H1 (cell line): ENCODE measurements around the gene ZNF423. TPM values are rescaled to one million over a fixed set of nuclear protein-coding genes. Genes with fewer than 3 reads are reported as not detected.
A peak's percentile ranks its signal among the peaks of the same experiment; 100 is the strongest.

Experiments
- CTCF ChIA-PET: fragments of 300-600 bp; sonication (Branson Sonifier 250); formaldehyde crosslinking; loops from one replicate; lab custom pipeline; 2021; ENCODE audit not compliant: partially characterized antibody; lab: Charles Lee
- POLR2A ChIA-PET: fragments of 300-600 bp; sonication (Branson Sonifier 250); formaldehyde crosslinking; loops from one replicate; lab custom pipeline; 2021; ENCODE audit warnings: inconsistent platforms; ENCODE audit not compliant: partially characterized antibody; lab: Charles Lee
- DNase-seq, 2 experiments: peaks; one replicate each; pipeline versions ENCODE4 v3.0.0 to v3.0.0-alpha.2; 2010 to 2022; ENCODE audit warnings: low spot score in 2 of 2, low read depth in 1 of 2, mixed read lengths in 1 of 2
- FAIRE-seq: peaks from 2 replicates; lab custom pipeline; 2011; peaks lifted over from hg19 to GRCh38; lab: Jason Lieb, UNC
- H2AFZ ChIP-seq: 2 replicates; pipeline ENCODE4 v1.8.1; 2012; ENCODE audit warnings: low read length, inconsistent platforms
- H2AK5ac ChIP-seq: 2 replicates; pipeline ENCODE4 v1.6.1; 2013; ENCODE audit warnings: low read depth, low read length
- H2BK120ac ChIP-seq: replicated peaks from 2 replicates; pipeline ENCODE3; 2013; ENCODE audit warnings: low read depth, low read length, inconsistent platforms
- H2BK12ac ChIP-seq: 2 replicates; pipeline ENCODE4 v1.6.1; 2013; ENCODE audit warnings: low read depth, low read length
- H2BK15ac ChIP-seq: 2 replicates; pipeline ENCODE4 v1.6.1; 2013; ENCODE audit warnings: low read length
- H2BK20ac ChIP-seq: 2 replicates; pipeline ENCODE4 v1.6.1; 2013; ENCODE audit warnings: low read length
- H2BK5ac ChIP-seq: 2 replicates; pipeline ENCODE4 v1.6.1; 2013; ENCODE audit warnings: low read depth, low read length
- H3K14ac ChIP-seq: 2 replicates; pipeline ENCODE4 v1.6.1; 2013; ENCODE audit warnings: inconsistent platforms; ENCODE audit not compliant: insufficient read length
- H3K18ac ChIP-seq: 2 replicates; pipeline ENCODE4 v1.6.1; 2013; ENCODE audit warnings: low read length; ENCODE audit errors: extremely low read depth
- H3K23ac ChIP-seq: 2 replicates; pipeline ENCODE4 v1.6.1; 2013; ENCODE audit warnings: inconsistent platforms; ENCODE audit not compliant: insufficient read length
- H3K23me2 ChIP-seq: 2 replicates; pipeline ENCODE4 v1.6.1; 2013; ENCODE audit warnings: low read depth, low read length
- H3K27ac ChIP-seq: 2 replicates; pipeline ENCODE4 v1.6.1; 2011; ENCODE audit warnings: low read depth, low read length, inconsistent platforms
- H3K27me3 ChIP-seq, 4 experiments: replicated peaks in 1 of 4; 1 replicate in 1 of 4; 2 replicates in 3 of 4; pipeline versions ENCODE4 v1.6.1 to v1.8.1; 2011 to 2013; ENCODE audit warnings: low read length in 3 of 4, mild to moderate bottlenecking in 3 of 4, inconsistent platforms in 2 of 4, mixed read lengths in 2 of 4, moderate library complexity in 1 of 4; ENCODE audit not compliant: control insufficient read depth in 3 of 4, insufficient read depth in 3 of 4; ENCODE audit errors: extremely low read depth in 1 of 4
- H3K36me3 ChIP-seq, 4 experiments: 2 replicates each; pipeline versions ENCODE4 v1.6.1 to v1.8.1; 2011 to 2013; ENCODE audit warnings: mild to moderate bottlenecking in 4 of 4, low read length in 3 of 4, moderate library complexity in 2 of 4, control low read depth in 1 of 4, inconsistent platforms in 1 of 4; ENCODE audit not compliant: insufficient read depth in 4 of 4, control insufficient read depth in 2 of 4
- H3K4ac ChIP-seq: replicated peaks from 2 replicates; pipeline ENCODE3; 2013; ENCODE audit warnings: low read length, low read depth, mixed read lengths, inconsistent platforms; ENCODE audit not compliant: insufficient read length
- H3K4me1 ChIP-seq, 4 experiments: replicated peaks in 1 of 4; 1 replicate in 1 of 4; 2 replicates in 3 of 4; pipeline versions ENCODE4 v1.6.1 to v1.8.1; 2011 to 2013; ENCODE audit warnings: low read length in 3 of 4, inconsistent platforms in 2 of 4, mixed read lengths in 1 of 4; ENCODE audit not compliant: insufficient read depth in 4 of 4, control insufficient read depth in 3 of 4
- H3K4me2 ChIP-seq, 2 experiments: 2 replicates each; pipeline versions ENCODE4 v1.6.1 to v1.8.1; 2011 to 2013; ENCODE audit warnings: low read depth in 2 of 2, low read length in 2 of 2, control low read depth in 1 of 2, inconsistent platforms in 1 of 2, mild to moderate bottlenecking in 1 of 2; ENCODE audit not compliant: insufficient read depth in 1 of 2
- H3K4me3 ChIP-seq, 4 experiments: fragments of 200-600, 300-600 bp in 1 of 4; sonication (generic), shearing (Covaris generic), sonication (Bioruptor Twin) in 1 of 4; 2 replicates each; pipeline versions ENCODE4 v1.5.1 to v1.8.1; 2011 to 2016; ENCODE audit warnings: low read length in 4 of 4, low read depth in 3 of 4, control low read depth in 2 of 4, inconsistent platforms in 2 of 4, mild to moderate bottlenecking in 2 of 4, mixed read lengths in 1 of 4, moderate library complexity in 1 of 4; ENCODE audit not compliant: insufficient read depth in 2 of 4; ENCODE audit errors: extremely low read depth in 1 of 4
- H3K56ac ChIP-seq: replicated peaks from 2 replicates; pipeline ENCODE3; 2013; ENCODE audit warnings: low read depth, mild to moderate bottlenecking, mixed read lengths, low read length, inconsistent platforms; ENCODE audit not compliant: insufficient read length
- H3K79me1 ChIP-seq: 2 replicates; pipeline ENCODE4 v1.6.1; 2013; ENCODE audit warnings: low read depth, low read length, control low read depth
- H3K79me2 ChIP-seq, 2 experiments: 2 replicates each; pipeline versions ENCODE4 v1.6.1 to v1.8.1; 2012 to 2013; ENCODE audit warnings: low read length in 2 of 2, mild to moderate bottlenecking in 2 of 2, inconsistent platforms in 1 of 2; ENCODE audit not compliant: insufficient read depth in 2 of 2, control insufficient read depth in 1 of 2
- H3K9ac ChIP-seq, 4 experiments: replicated peaks in 1 of 4; 1 replicate in 1 of 4; 2 replicates in 3 of 4; pipeline versions ENCODE4 v1.6.1 to v1.8.1; 2011 to 2013; ENCODE audit warnings: low read depth in 3 of 4, low read length in 3 of 4, control low read depth in 2 of 4, mild to moderate bottlenecking in 2 of 4, moderate library complexity in 2 of 4, inconsistent platforms in 1 of 4; ENCODE audit errors: extremely low read depth in 1 of 4
- H3K9me3 ChIP-seq, 2 experiments: 2 replicates each; pipeline versions ENCODE4 v1.6.1 to v1.8.1; 2012 to 2013; ENCODE audit warnings: mild to moderate bottlenecking in 2 of 2, moderate library complexity in 2 of 2, control low read depth in 1 of 2, inconsistent platforms in 1 of 2, low read depth in 1 of 2, low read length in 1 of 2, mixed read lengths in 1 of 2; ENCODE audit not compliant: insufficient read depth in 2 of 2
- H4K20me1 ChIP-seq, 2 experiments: replicated peaks in 1 of 2; 2 replicates each; pipeline versions ENCODE3 to v1.8.1; 2011 to 2013; ENCODE audit warnings: inconsistent platforms in 2 of 2, low read length in 2 of 2, mild to moderate bottlenecking in 1 of 2; ENCODE audit not compliant: insufficient read depth in 2 of 2, control insufficient read depth in 1 of 2
- H4K5ac ChIP-seq: 2 replicates; pipeline ENCODE4 v1.6.1; 2013; ENCODE audit warnings: low read length, low read depth, mixed read lengths, inconsistent platforms; ENCODE audit not compliant: insufficient read length
- H4K8ac ChIP-seq: 2 replicates; pipeline ENCODE4 v1.8.0; 2013; ENCODE audit warnings: mild to moderate bottlenecking, moderate library complexity, low read length, inconsistent platforms; ENCODE audit not compliant: insufficient read depth; ENCODE audit errors: extremely low read depth
- H4K91ac ChIP-seq: replicated peaks from 2 replicates; pipeline ENCODE3; 2013; ENCODE audit warnings: low read length, mixed read lengths, inconsistent platforms; ENCODE audit not compliant: insufficient read length
- BRCA1 ChIP-seq: IDR thresholded peaks from 2 replicates; pipeline ENCODE4 v1.6.1; 2012; ENCODE audit warnings: low read depth, low read length, improper control_type of control experiment
- CTBP2 ChIP-seq: IDR thresholded peaks from 2 replicates; pipeline ENCODE4 v1.7.0; 2011; ENCODE audit warnings: borderline replicate concordance, mild to moderate bottlenecking, moderate library complexity, mixed read lengths, low read length; ENCODE audit not compliant: insufficient read depth, insufficient read length
- GABPA ChIP-seq: IDR thresholded peaks from 2 replicates; pipeline ENCODE4 v1.6.1; 2011; ENCODE audit warnings: mild to moderate bottlenecking, low read length, moderate library complexity, borderline replicate concordance; ENCODE audit not compliant: insufficient read depth
- HDAC6 ChIP-seq: IDR thresholded peaks from one replicate; pipeline ENCODE4 v1.7.1; 2012; ENCODE audit warnings: low read depth, mild to moderate bottlenecking, inconsistent platforms, low read length, moderate library complexity
- JUN ChIP-seq: IDR thresholded peaks from 2 replicates; pipeline ENCODE4 v1.6.1; 2011; ENCODE audit warnings: low read depth, mild to moderate bottlenecking, improper control_type of control experiment, low read length
- KDM4A ChIP-seq: IDR thresholded peaks from one replicate; pipeline ENCODE4 v1.7.1; 2012; ENCODE audit warnings: low read depth, mild to moderate bottlenecking, moderate library complexity, low read length, inconsistent platforms; ENCODE audit not compliant: severe bottlenecking
- TAF7 ChIP-seq: optimal IDR thresholded peaks from 2 replicates; pipeline ENCODE3; 2011; ENCODE audit warnings: low read depth, mild to moderate bottlenecking, inconsistent platforms, low read length, moderate library complexity, borderline replicate concordance
- TCF12 ChIP-seq: IDR thresholded peaks from 2 replicates; pipeline ENCODE4 v1.6.1; 2011; ENCODE audit warnings: low read depth, mild to moderate bottlenecking, low read length
- ZNF274 ChIP-seq: IDR thresholded peaks from 2 replicates; pipeline ENCODE4 v1.7.0; 2012; ENCODE audit warnings: low read length, borderline replicate concordance; ENCODE audit errors: extremely low read depth
- WGBS, 2 experiments: shearing (Covaris generic) in 1 of 2; methylation state at CpG; one replicate each; pipeline versions ENCODE4 v1.1.6 to v1.1.7; 2013 to 2015; ENCODE audit warnings: low lambda C conversion rate in 2 of 2, mixed read lengths in 2 of 2, inconsistent platforms in 1 of 2, low coverage in 1 of 2, missing lambda C conversion rate in 1 of 2; ENCODE audit not compliant: insufficient replicate concordance in 2 of 2, insufficient coverage in 1 of 2, insufficient read length in 1 of 2; ENCODE audit errors: extremely low coverage in 1 of 2, missing lambda C conversion rate in 1 of 2; 5-methylcytosine and 5-hydroxymethylcytosine counted together
- polyA plus RNA-seq, 7 experiments: library from polyadenylated mRNA; depleted of rRNA in 3 of 7; stranded (reverse) in 5 of 7; unstranded in 2 of 7; fragments of >200 nt in 5 of 7; fragments of 200-250 nt in 2 of 7; gene quantifications; 1 replicate in 5 of 7; 2 replicates in 1 of 7; 4 replicates in 1 of 7; pipeline versions ENCODE4 v1.2.1 to v1.2.3, GENCODE V29; 2011 to 2013; ENCODE audit warnings: missing spikeins in 2 of 7, mixed read lengths in 2 of 7
- total RNA-seq: library from RNA; stranded (reverse); fragmentation: NEBNext Ultra II Directional; extraction: Animal tissue kit (Norgen Biotek cat#: 25700); gene quantifications from 2 replicates; pipeline ENCODE4 v1.2.1, GENCODE V29; 2021
- TF ChIP-seq, protein P1 (sequence below): IDR thresholded peaks from 2 replicates; pipeline ENCODE4 v1.6.1; 2012; ENCODE audit warnings: low read length, inconsistent platforms

Gene ZNF423
- total and polyA plus RNA-seq, 2 of the 8 experiments (the other 6 are each of a cell fraction or from before 2014, with no cell fraction given), result 38.2 to 52.3 TPM

DNA sequence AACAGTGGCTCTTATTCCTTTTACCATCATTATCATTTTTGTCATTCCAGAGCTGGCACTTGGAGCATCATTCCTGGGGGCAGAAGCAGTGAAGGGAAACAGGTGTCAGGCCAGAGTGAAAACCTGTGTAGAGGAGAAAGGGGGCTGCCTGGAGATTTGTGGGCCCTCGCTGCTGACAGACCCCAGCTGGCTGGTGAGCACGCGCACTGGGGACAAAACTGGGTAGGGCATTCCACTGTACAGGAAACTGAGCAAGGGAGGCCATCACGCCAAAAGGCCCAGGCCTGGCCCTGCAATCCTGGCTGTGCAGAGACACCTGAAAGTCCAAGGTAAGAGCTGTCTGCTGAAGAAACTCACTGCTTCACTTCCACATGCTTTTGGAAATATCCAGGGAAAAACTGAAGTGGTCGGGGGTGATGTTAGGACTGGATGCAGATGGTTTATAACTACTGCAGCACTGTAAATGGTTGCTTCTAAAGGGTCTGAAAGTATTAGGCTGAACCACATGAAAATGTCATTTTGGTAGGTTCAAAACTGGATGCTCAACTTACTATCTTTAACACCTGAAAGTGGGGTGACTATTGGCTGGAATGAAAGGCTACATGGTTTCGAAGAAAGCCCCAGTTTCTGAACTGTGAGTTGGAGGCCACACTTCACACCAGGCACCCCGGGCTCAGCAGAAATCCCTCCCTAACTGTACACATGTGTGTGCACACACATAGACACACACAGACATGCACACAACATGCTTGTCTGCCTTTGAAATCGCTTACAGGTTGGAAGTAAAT lies 257.3 kb downstream of the ZNF423 start:
- no peak overlapping the region for H2AK5ac ChIP-seq
- WGBS, 2 experiments, result 88% methylated on average over 8 of the region's 8 CpGs; no CpG with 5 or more reads in 1 of the 2 experiments
- TF ChIP-seq GABPA (no peak), HDAC6 (no peak), BRCA1 (no peak), ZNF274 (no peak), CTBP2 (no peak), JUN (no peak), KDM4A (no peak), TCF12 (no peak), TAF7 (no peak)
- TF ChIP-seq, protein P1, sequence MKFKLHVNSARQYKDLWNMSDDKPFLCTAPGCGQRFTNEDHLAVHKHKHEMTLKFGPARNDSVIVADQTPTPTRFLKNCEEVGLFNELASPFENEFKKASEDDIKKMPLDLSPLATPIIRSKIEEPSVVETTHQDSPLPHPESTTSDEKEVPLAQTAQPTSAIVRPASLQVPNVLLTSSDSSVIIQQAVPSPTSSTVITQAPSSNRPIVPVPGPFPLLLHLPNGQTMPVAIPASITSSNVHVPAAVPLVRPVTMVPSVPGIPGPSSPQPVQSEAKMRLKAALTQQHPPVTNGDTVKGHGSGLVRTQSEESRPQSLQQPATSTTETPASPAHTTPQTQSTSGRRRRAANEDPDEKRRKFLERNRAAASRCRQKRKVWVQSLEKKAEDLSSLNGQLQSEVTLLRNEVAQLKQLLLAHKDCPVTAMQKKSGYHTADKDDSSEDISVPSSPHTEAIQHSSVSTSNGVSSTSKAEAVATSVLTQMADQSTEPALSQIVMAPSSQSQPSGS, result no peak

More for the DNA sequence above, 257.3 kb downstream of the ZNF423 start:
- Histone ChIP-seq H3K9ac (no peak overlapping the region), H3K79me1 (peaks cover 5% of the 10 kb centered on the region; the same call in 1 of the 2 replicates), H3K27me3 (no peaks in the 10 kb centered on the region), H2BK120ac (no peak overlapping the region), H4K8ac (no peak overlapping the region; the same call in 1 of the 2 replicates), H3K14ac (no peak overlapping the region), H3K4me2 (no peak overlapping the region), H2BK5ac (no peak overlapping the region), H4K91ac (no peak overlapping the region), H4K5ac (no peak overlapping the region), H3K36me3 (no peaks in the 10 kb centered on the region), H3K27ac (no peak overlapping the region), H3K23me2 (no peaks in the 10 kb centered on the region; the same call in 1 of the 2 replicates), H3K79me2 (peaks cover 0 to 8% of the 10 kb centered on the region in 2 experiments; a peak in 1 of 4 replicates), H3K56ac (no peak overlapping the region), H3K9me3 (no peaks in the 10 kb centered on the region), H3K4me3 (no peak overlapping the region), H3K4ac (no peak overlapping the region), H3K23ac (no peak overlapping the region), H2BK15ac (no peak overlapping the region), H2AFZ (no peak overlapping the region), H3K18ac (no peak overlapping the region), H3K4me1 (peaks cover 9 to 26% (median 13%) of the 10 kb centered on the region in 4 experiments), H2BK20ac (no peak overlapping the region), H2BK12ac (no peak overlapping the region), H4K20me1 (no peaks in the 10 kb centered on the region)
- no peak for FAIRE-seq
- DNase-seq, result peak in 1 of 2 experiments; percentile 17
- ChIA-PET CTCF (interaction anchor here (0.5 to 7.2 kb wide), 4 partner anchors 8 to 310 kb away, joined by 3 to 165 read pairs (median 5); no protein-coding TSS in a partner anchor), POLR2A (no interaction called here)
